Tibial nerve (tissue), 4 donors: ENCODE results near the gene SINHCAF. TPM values are rescaled to one million over a fixed set of nuclear protein-coding genes. Genes with fewer than 3 reads are reported as not detected.

ENCODE experiments used
- DNase-seq, 2 donors: peaks; one replicate each; pipeline ENCODE4 v3.0.0-alpha.2; 2019; ENCODE audit warnings: low spot score in 2 of 2
- H3K27ac ChIP-seq, 4 donors: fragments of 200-600 bp; sonication (generic) in 3 of 4; one replicate each; pipeline ENCODE4 v1.5.1; 2017 to 2019; ENCODE audit warnings: mild to moderate bottlenecking in 1 of 4
- H3K27me3 ChIP-seq, 2 donors: fragments of 200-600 bp; sonication (generic) in 1 of 2; one replicate each; pipeline versions ENCODE4 v1.5.1 to v1.6.0; 2017 to 2019
- H3K36me3 ChIP-seq, 3 donors: fragments of 200-600 bp; sonication (generic); one replicate each; pipeline ENCODE4 v1.5.1; 2018 to 2019
- H3K4me1 ChIP-seq, 4 donors: fragments of 200-600 bp; sonication (generic) in 3 of 4; one replicate each; pipeline ENCODE4 v1.5.1; 2017 to 2019
- H3K4me3 ChIP-seq, 4 donors: fragments of 200-600 bp; sonication (generic) in 3 of 4; one replicate each; pipeline ENCODE4 v1.5.1; 2017 to 2019; ENCODE audit warnings: mild to moderate bottlenecking in 1 of 4, moderate library complexity in 1 of 4
- H3K9me3 ChIP-seq, 4 donors: fragments of 200-600 bp; sonication (generic) in 3 of 4; one replicate each; pipeline ENCODE4 v1.5.1; 2017 to 2019
- CTCF ChIP-seq, 5 experiments: fragments of 200-600 bp in 3 of 5; fragments of 450-650 bp in 2 of 5; sonication (generic) in 3 of 5; IDR thresholded peaks; one replicate each; pipeline ENCODE4 v1.5.1; 2016 to 2019; ENCODE audit warnings: antibody characterized with exemption in 5 of 5, mild to moderate bottlenecking in 3 of 5, moderate library complexity in 2 of 5
- EP300 ChIP-seq, 2 donors: sonication (generic); formaldehyde crosslinking; IDR thresholded peaks; one replicate each; pipeline ENCODE4 v1.6.1; 2017; ENCODE audit warnings: antibody characterized with exemption in 2 of 2, mild to moderate bottlenecking in 1 of 2
- POLR2A ChIP-seq, 2 donors: fragments of 450-650 bp; IDR thresholded peaks; one replicate each; pipeline ENCODE4 v1.6.1; 2017; ENCODE audit warnings: antibody characterized with exemption in 2 of 2, mild to moderate bottlenecking in 2 of 2, moderate library complexity in 2 of 2
- WGBS, 2 donors: methylation state at CpG; one replicate each; pipeline ENCODE4 v1.1.5; 2018; 5-methylcytosine and 5-hydroxymethylcytosine counted together
- total RNA-seq, 4 donors: library from RNA; depleted of rRNA; stranded (reverse); fragments of >200 nt; gene quantifications; one replicate each; pipeline ENCODE4 v1.1.0, GENCODE V29; 2016

SINHCAF gene
- total RNA-seq, 4 donors from 2014 or later = 7.5 to 18.6 (median 10.5) TPM

GRCh38 chr12:31326736-31327659, 1.0 kb upstream of the SINHCAF start:
- peaks cover 0 to 8% (median 0%) of the 10 kb centered on the region in 4 donors for H3K4me1 ChIP-seq
- H3K4me3 ChIP-seq = peak overlapping the region; percentile 62 to 96 (median 81)
- peak overlapping the region; percentile 83 to 92 (median 88) for H3K27ac ChIP-seq
- no peaks in the 10 kb centered on the region for H3K9me3 ChIP-seq
- 31 to 37% methylated on average over 20 of the region's 20 CpGs for WGBS, 2 donors
- H3K36me3 ChIP-seq = no peaks in the 10 kb centered on the region
- H3K27me3 ChIP-seq = no peaks in the 10 kb centered on the region
- TF ChIP-seq POLR2A (IDR thresholded peaks at IDR 0.05) = no peak
- peak in 1 of 2 donors; percentile 12 for DNase-seq

GRCh38 chr12:31325524-31325875, 450 bp downstream of the SINHCAF start:
- TF ChIP-seq CTCF (IDR thresholded peaks at IDR 0.05) = no peak
- TF ChIP-seq POLR2A (IDR thresholded peaks at IDR 0.05) = no peak
- TF ChIP-seq EP300 (IDR thresholded peaks at IDR 0.05) = no peak
- no peaks in the 10 kb centered on the region for H3K27me3 ChIP-seq
- 0 to 2% methylated on average over 32 to 36 of the region's 36 CpGs for WGBS, 2 donors
- H3K9me3 ChIP-seq = no peaks in the 10 kb centered on the region
- peak; percentile 11 to 15 for DNase-seq
- H3K27ac ChIP-seq = peak overlapping the region; percentile 83 to 92 (median 88)
- H3K36me3 ChIP-seq = no peaks in the 10 kb centered on the region
- peak overlapping the region; percentile 62 to 96 (median 81) for H3K4me3 ChIP-seq
- H3K4me1 ChIP-seq = peaks cover 0 to 8% (median 0%) of the 10 kb centered on the region in 4 donors

GRCh38 chr12:31324845-31325523, 966 bp downstream of the SINHCAF start:
- WGBS, 2 donors = 0 to 1% methylated on average over 31 to 43 of the region's 69 CpGs
- TF ChIP-seq EP300 (IDR thresholded peaks at IDR 0.05) = peak in 1 of 2 donors; percentile 64
- no peak for TF ChIP-seq POLR2A (IDR thresholded peaks at IDR 0.05)

GRCh38 chr12:31324116-31324844, 1.7 kb downstream of the SINHCAF start:
- Histone ChIP-seq H3K27ac (peak overlapping the region; percentile 83 to 92 (median 88)), H3K36me3 (no peaks in the 10 kb centered on the region), H3K9me3 (no peaks in the 10 kb centered on the region), H3K4me1 (peaks cover 0 to 10% (median 0%) of the 10 kb centered on the region in 4 donors), H3K4me3 (peak overlapping the region; percentile 62 to 96 (median 81)), H3K27me3 (no peaks in the 10 kb centered on the region)
- peak; percentile 31 to 35 for DNase-seq
- 0% methylated on average over 5 to 56 of the region's 81 CpGs for WGBS, 2 donors
- TF ChIP-seq EP300 (IDR thresholded peaks at IDR 0.05) (no peak), CTCF (IDR thresholded peaks at IDR 0.05) (peak in 1 of 5 experiments; percentile 26), POLR2A (IDR thresholded peaks at IDR 0.05) (peak; percentile 4 to 39)

More at GRCh38 chr12:31324845-31325523, 966 bp downstream of the SINHCAF start:
- Histone ChIP-seq H3K36me3 (no peaks in the 10 kb centered on the region), H3K9me3 (no peaks in the 10 kb centered on the region), H3K4me3 (peak overlapping the region; percentile 62 to 96 (median 81)), H3K27me3 (no peaks in the 10 kb centered on the region), H3K27ac (peak overlapping the region; percentile 83 to 92 (median 88)), H3K4me1 (peaks cover 0 to 8% (median 0%) of the 10 kb centered on the region in 4 donors)
- peak in 1 of 2 donors; percentile 36 for DNase-seq

GRCh38 chr12:31323391-31324115, 2.4 kb downstream of the SINHCAF start:
- no peaks in the 10 kb centered on the region for H3K9me3 ChIP-seq
- H3K27me3 ChIP-seq = no peaks in the 10 kb centered on the region
- no peak for TF ChIP-seq POLR2A (IDR thresholded peaks at IDR 0.05)
- no peak for TF ChIP-seq CTCF (IDR thresholded peaks at IDR 0.05)
- TF ChIP-seq EP300 (IDR thresholded peaks at IDR 0.05) = no peak
- no peaks in the 10 kb centered on the region for H3K36me3 ChIP-seq
- H3K4me3 ChIP-seq = peak overlapping the region; percentile 62 to 96 (median 81)
- peaks cover 0 to 15% (median 0%) of the 10 kb centered on the region in 4 donors for H3K4me1 ChIP-seq
- H3K27ac ChIP-seq = peak overlapping the region; percentile 83 to 92 (median 88)
- DNase-seq = peak in 1 of 2 donors; percentile 9
- WGBS, 2 donors = 13 to 16% methylated on average over 33 to 36 of the region's 37 CpGs
